ENCODE data around the gene PDILT.
"Not testable (repeated sequence)": the region's sequence is repeated elsewhere in the genome, so short reads cannot be mapped to it uniquely, and the experiment has no call there.

PDILT gene

DNA sequence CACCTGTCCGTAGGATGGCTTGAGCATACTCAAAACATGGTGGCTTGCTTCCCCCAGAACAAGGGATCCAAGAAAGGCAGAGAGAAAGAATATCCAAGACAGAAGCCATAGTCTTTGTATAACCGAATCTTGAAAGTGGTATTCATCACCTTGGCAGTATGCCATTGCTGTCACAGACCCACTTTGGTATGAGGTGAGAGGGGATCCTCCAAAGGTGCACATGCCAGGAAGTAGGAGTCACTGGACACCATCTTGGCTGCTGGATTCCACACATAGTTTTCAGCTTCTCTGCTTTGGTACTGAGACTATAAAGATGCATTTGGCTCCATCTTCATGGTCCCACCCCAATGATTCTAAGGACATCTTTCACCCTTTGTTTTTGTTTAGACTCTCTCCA lies 22.9 kb upstream of the PDILT start:
- not testable (repeated sequence) for H2AFZ ChIP-seq (ENCODE audit: low read length); H3K9me3 ChIP-seq (replicated peaks in 1 of 2; ENCODE audit: control insufficient read depth in 2 of 2, insufficient read depth in 1 of 2, low read depth in 1 of 2, low read length in 2 of 2); H3K4me3 ChIP-seq (ENCODE audit: low read length in 2 of 2); DNase-seq (ENCODE audit: low spot score); H3K79me1 ChIP-seq (ENCODE audit: low read depth, low read length); H3K14ac ChIP-seq (ENCODE audit: low read length); H2BK120ac ChIP-seq (ENCODE audit: low read depth, low read length); H3K4ac ChIP-seq (ENCODE audit: low read length); H3K36me3 ChIP-seq (replicated peaks in 1 of 2; ENCODE audit: control insufficient read depth in 2 of 2, insufficient read depth in 2 of 2, low read length in 2 of 2); H3K4me2 ChIP-seq (ENCODE audit: insufficient read depth, low read length, poor library complexity, severe bottlenecking); H2BK15ac ChIP-seq (ENCODE audit: low read length); H2AK5ac ChIP-seq (ENCODE audit: low read depth, low read length); H4K8ac ChIP-seq (ENCODE audit: low read depth, low read length); H3K9ac ChIP-seq (ENCODE audit: low read depth, low read length, poor library complexity); H2BK12ac ChIP-seq (ENCODE audit: low read length); H3K27me3 ChIP-seq (ENCODE audit: control insufficient read depth in 3 of 3, insufficient read depth in 3 of 3, low read depth in 1 of 3, low read length in 3 of 3); H3K4me1 ChIP-seq (ENCODE audit: control insufficient read depth in 2 of 2, insufficient read depth in 1 of 2, low read depth in 1 of 2, low read length in 2 of 2); H2BK5ac ChIP-seq (ENCODE audit: low read length); H3K18ac ChIP-seq (ENCODE audit: low read length); H4K91ac ChIP-seq (ENCODE audit: low read depth, low read length, poor library complexity); H3K23ac ChIP-seq (ENCODE audit: low read depth, low read length, poor library complexity); H3K27ac ChIP-seq (replicated peaks; ENCODE audit: low read length)
- WGBS, 2 donors (ENCODE audit: extremely low coverage in 2 of 2, insufficient read length in 2 of 2, insufficient replicate concordance in 1 of 2) = no CpG with 5 or more reads among the region's 2 CpGs

DNA sequence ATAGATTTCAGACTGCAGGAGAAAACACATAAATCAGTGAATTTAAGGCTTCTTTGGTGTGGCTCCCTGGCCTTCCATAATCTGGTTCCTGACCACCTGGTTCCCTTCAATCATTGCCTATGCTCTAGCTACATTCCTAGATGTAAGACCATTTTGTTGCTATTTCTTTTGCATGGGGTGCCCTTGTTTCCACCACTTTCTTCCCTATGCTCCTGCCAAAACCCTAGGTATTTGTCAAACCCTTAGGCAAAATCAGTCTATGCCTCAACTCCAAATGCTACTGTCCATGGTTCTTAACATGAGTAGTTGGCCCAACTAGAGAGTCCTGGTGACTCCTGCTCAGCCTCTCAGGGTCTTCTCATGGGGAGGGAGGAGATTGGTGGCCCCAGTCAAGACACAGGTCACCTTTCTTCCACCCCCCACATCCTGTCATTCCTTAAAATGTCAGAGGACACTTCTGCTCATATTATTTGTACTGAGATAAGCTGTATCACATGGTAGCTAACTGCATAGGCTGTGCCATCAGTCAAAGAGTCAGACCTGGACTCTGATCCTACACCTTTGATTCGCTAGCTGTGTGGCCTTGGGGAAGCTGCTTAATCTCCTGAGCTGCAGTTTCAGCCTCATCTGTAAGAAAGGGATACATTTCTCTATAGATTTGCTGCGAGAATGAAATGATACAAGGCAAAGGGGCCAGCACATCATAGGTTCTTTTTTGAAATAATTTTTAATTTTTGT lies 19.8 kb upstream of the PDILT start:
- H2BK120ac ChIP-seq (ENCODE audit: low read depth, low read length) = no peak overlapping the region
- H3K4me3 ChIP-seq (ENCODE audit: low read length in 2 of 2) = no peak overlapping the region
- H3K9ac ChIP-seq (ENCODE audit: low read depth, low read length, poor library complexity) = no peak overlapping the region
- no peaks in the 10 kb centered on the region for H3K9me3 ChIP-seq (replicated peaks in 1 of 2; ENCODE audit: control insufficient read depth in 2 of 2, insufficient read depth in 1 of 2, low read depth in 1 of 2, low read length in 2 of 2)
- H3K36me3 ChIP-seq (replicated peaks in 1 of 2; ENCODE audit: control insufficient read depth in 2 of 2, insufficient read depth in 2 of 2, low read length in 2 of 2) = no peaks in the 10 kb centered on the region
- no peak overlapping the region for H3K14ac ChIP-seq (ENCODE audit: low read length)
- no peak overlapping the region for H4K8ac ChIP-seq (ENCODE audit: low read depth, low read length)
- no peak overlapping the region for H2AFZ ChIP-seq (ENCODE audit: low read length)
- no peaks in the 10 kb centered on the region for H3K79me1 ChIP-seq (ENCODE audit: low read depth, low read length)
- H3K18ac ChIP-seq (ENCODE audit: low read length) = no peak overlapping the region
- H3K27me3 ChIP-seq (ENCODE audit: control insufficient read depth in 3 of 3, insufficient read depth in 3 of 3, low read depth in 1 of 3, low read length in 3 of 3) = no peaks in the 10 kb centered on the region
- H2BK15ac ChIP-seq (ENCODE audit: low read length) = no peak overlapping the region
- no peak overlapping the region for H3K27ac ChIP-seq (replicated peaks; ENCODE audit: low read length)
- no peak overlapping the region for H3K4ac ChIP-seq (ENCODE audit: low read length)
- H3K4me1 ChIP-seq (ENCODE audit: control insufficient read depth in 2 of 2, insufficient read depth in 1 of 2, low read depth in 1 of 2, low read length in 2 of 2) = no peaks in the 10 kb centered on the region
- no peak overlapping the region for H4K91ac ChIP-seq (ENCODE audit: low read depth, low read length, poor library complexity)
- no peak overlapping the region for H2BK5ac ChIP-seq (ENCODE audit: low read length)
- no peak overlapping the region for H2AK5ac ChIP-seq (ENCODE audit: low read depth, low read length)
- no peak overlapping the region for H3K23ac ChIP-seq (ENCODE audit: low read depth, low read length, poor library complexity)
- WGBS, 2 donors (ENCODE audit: extremely low coverage in 2 of 2, insufficient read length in 2 of 2, insufficient replicate concordance in 1 of 2) = no CpG with 5 or more reads among the region's 2 CpGs
- no peak overlapping the region for H2BK12ac ChIP-seq (ENCODE audit: low read length)
- DNase-seq (ENCODE audit: low spot score) = no peak
- no peak overlapping the region for H3K4me2 ChIP-seq (ENCODE audit: insufficient read depth, low read length, poor library complexity, severe bottlenecking)

DNA sequence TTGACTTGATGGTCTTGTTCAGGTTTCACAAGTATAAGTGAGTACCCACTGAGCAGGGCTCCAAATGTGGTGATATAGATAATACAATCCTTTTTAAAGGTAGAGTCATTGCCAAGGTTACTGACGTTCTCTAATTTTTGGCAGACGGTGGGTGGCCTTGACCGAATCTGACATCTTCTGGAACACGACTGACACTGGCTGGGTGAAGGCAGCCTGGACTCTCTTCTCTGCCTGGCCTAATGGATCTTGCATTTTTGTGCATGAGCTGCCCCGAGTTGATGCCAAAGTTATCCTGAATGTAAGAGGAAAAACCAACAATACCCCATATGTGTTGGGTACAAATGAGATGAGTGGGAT lies 19.2 kb upstream of the PDILT start:
- not testable (repeated sequence) for H3K4me1 ChIP-seq (ENCODE audit: control insufficient read depth in 2 of 2, insufficient read depth in 1 of 2, low read depth in 1 of 2, low read length in 2 of 2); H3K79me1 ChIP-seq (ENCODE audit: low read depth, low read length); DNase-seq (ENCODE audit: low spot score); H3K9me3 ChIP-seq (replicated peaks in 1 of 2; ENCODE audit: control insufficient read depth in 2 of 2, insufficient read depth in 1 of 2, low read depth in 1 of 2, low read length in 2 of 2); H2AFZ ChIP-seq (ENCODE audit: low read length); H3K23ac ChIP-seq (ENCODE audit: low read depth, low read length, poor library complexity); H4K8ac ChIP-seq (ENCODE audit: low read depth, low read length); H3K27me3 ChIP-seq (ENCODE audit: control insufficient read depth in 3 of 3, insufficient read depth in 3 of 3, low read depth in 1 of 3, low read length in 3 of 3); H2BK12ac ChIP-seq (ENCODE audit: low read length); H3K14ac ChIP-seq (ENCODE audit: low read length); H3K9ac ChIP-seq (ENCODE audit: low read depth, low read length, poor library complexity); H4K91ac ChIP-seq (ENCODE audit: low read depth, low read length, poor library complexity); H3K36me3 ChIP-seq (replicated peaks in 1 of 2; ENCODE audit: control insufficient read depth in 2 of 2, insufficient read depth in 2 of 2, low read length in 2 of 2); H3K4me3 ChIP-seq (ENCODE audit: low read length in 2 of 2); H2AK5ac ChIP-seq (ENCODE audit: low read depth, low read length); H2BK5ac ChIP-seq (ENCODE audit: low read length); H3K4ac ChIP-seq (ENCODE audit: low read length); H3K4me2 ChIP-seq (ENCODE audit: insufficient read depth, low read length, poor library complexity, severe bottlenecking); H2BK15ac ChIP-seq (ENCODE audit: low read length); H3K27ac ChIP-seq (replicated peaks; ENCODE audit: low read length); H3K18ac ChIP-seq (ENCODE audit: low read length); H2BK120ac ChIP-seq (ENCODE audit: low read depth, low read length)
- WGBS, 2 donors (ENCODE audit: extremely low coverage in 2 of 2, insufficient read length in 2 of 2, insufficient replicate concordance in 1 of 2) = no CpG with 5 or more reads among the region's 5 CpGs

DNA sequence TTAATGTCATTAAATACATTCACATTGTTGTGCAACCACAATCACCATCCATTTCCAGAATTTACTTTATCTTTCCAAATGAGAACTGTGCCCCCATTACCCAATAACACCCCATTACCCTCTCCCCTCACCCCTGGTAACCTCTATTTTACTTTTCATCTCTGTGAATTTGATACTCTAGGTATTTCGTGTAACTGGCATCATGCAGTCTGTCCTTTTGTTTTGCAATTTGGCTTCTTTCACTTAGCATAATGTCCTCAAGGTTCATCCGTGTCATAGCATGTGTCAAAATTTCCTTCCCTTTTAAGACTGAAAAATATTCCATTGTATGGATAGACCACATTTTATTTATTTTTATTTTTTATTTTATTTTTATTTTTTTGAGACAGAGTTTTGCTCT lies 17.2 kb upstream of the PDILT start:
- H3K4me2 ChIP-seq (ENCODE audit: insufficient read depth, low read length, poor library complexity, severe bottlenecking); H3K36me3 ChIP-seq (replicated peaks in 1 of 2; ENCODE audit: control insufficient read depth in 2 of 2, insufficient read depth in 2 of 2, low read length in 2 of 2); H4K91ac ChIP-seq (ENCODE audit: low read depth, low read length, poor library complexity); H3K18ac ChIP-seq (ENCODE audit: low read length); DNase-seq (ENCODE audit: low spot score); H3K4me1 ChIP-seq (ENCODE audit: control insufficient read depth in 2 of 2, insufficient read depth in 1 of 2, low read depth in 1 of 2, low read length in 2 of 2); H3K27ac ChIP-seq (replicated peaks; ENCODE audit: low read length); H3K9me3 ChIP-seq (replicated peaks in 1 of 2; ENCODE audit: control insufficient read depth in 2 of 2, insufficient read depth in 1 of 2, low read depth in 1 of 2, low read length in 2 of 2); H2BK5ac ChIP-seq (ENCODE audit: low read length); H3K79me1 ChIP-seq (ENCODE audit: low read depth, low read length); H2BK15ac ChIP-seq (ENCODE audit: low read length); H3K4ac ChIP-seq (ENCODE audit: low read length); H2AFZ ChIP-seq (ENCODE audit: low read length); H3K27me3 ChIP-seq (ENCODE audit: control insufficient read depth in 3 of 3, insufficient read depth in 3 of 3, low read depth in 1 of 3, low read length in 3 of 3); H3K23ac ChIP-seq (ENCODE audit: low read depth, low read length, poor library complexity); H4K8ac ChIP-seq (ENCODE audit: low read depth, low read length); H3K4me3 ChIP-seq (ENCODE audit: low read length in 2 of 2); H3K14ac ChIP-seq (ENCODE audit: low read length); H2BK12ac ChIP-seq (ENCODE audit: low read length); H2AK5ac ChIP-seq (ENCODE audit: low read depth, low read length); H3K9ac ChIP-seq (ENCODE audit: low read depth, low read length, poor library complexity); H2BK120ac ChIP-seq (ENCODE audit: low read depth, low read length): not testable (repeated sequence)
- WGBS, 2 donors (ENCODE audit: extremely low coverage in 2 of 2, insufficient read length in 2 of 2, insufficient replicate concordance in 1 of 2) = no CpG with 5 or more reads among the region's 2 CpGs

Measured in neuronal stem cell (in vitro differentiated cells).